GM19397 (cell line): ENCODE measurements around the gene ORMDL3.

Experiments
- ATAC-seq: cut with Tn5 transposase; IDR thresholded peaks from one replicate; pipeline ENCODE4 v1.9.1; 2021; ENCODE audit warnings: mild to moderate bottlenecking, moderate library complexity; ENCODE audit not compliant: unreplicated experiment

The ORMDL3 gene, protein sequence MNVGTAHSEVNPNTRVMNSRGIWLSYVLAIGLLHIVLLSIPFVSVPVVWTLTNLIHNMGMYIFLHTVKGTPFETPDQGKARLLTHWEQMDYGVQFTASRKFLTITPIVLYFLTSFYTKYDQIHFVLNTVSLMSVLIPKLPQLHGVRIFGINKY

DNA sequence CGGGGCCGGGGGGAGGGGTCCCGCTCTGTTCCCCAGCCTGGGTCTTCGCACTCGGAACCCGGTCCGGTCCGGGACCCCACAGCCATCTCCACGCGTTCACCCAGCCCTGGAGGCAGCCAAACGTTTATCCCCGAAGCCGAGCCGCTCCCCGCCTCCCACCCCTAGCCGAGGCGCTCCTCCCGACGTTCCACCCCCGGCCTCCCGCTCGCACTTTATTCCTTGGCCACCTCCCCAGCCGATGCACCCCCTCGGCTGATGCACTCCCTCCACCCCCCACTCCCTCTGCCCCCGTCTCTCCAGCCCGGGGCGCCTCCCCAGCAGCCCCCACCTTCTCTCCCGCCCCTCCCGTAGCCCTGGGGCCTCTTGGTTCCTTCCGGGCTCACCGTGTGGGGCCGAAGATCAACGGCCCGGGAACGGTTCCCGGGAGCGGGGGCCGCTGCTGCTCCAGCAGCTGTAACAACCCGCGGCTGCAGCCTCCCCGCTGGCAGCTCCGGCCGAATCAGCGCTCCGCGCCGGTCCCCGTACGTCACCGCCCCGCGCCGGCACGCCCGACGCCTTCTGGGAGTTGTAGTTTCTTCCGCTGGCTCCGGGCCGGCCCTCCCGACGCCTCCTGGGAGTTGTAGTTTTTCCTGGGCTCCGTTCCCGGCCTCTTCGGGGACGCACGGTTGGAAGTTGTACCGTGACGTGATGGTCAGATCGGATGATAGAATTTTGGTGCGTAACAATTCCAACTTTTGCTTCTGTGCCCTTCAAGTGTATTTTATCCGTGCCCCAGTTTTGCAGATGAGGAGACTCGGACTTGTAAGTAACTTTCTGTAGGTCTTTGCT is at the start of gene ORMDL3, which contains the start of gene LRRC3C:
Gene ORMDL3, minus strand, starts transcription at position 501 of the 828 bp plus-strand sequence. CDS start 3,398 bp downstream, outside the sequence.
Gene LRRC3C, plus strand, starts transcription at position 632 of the 828 bp plus-strand sequence. CDS start 13,792 bp downstream, outside the sequence.
- ATAC-seq, result peak; percentile 89

DNA sequence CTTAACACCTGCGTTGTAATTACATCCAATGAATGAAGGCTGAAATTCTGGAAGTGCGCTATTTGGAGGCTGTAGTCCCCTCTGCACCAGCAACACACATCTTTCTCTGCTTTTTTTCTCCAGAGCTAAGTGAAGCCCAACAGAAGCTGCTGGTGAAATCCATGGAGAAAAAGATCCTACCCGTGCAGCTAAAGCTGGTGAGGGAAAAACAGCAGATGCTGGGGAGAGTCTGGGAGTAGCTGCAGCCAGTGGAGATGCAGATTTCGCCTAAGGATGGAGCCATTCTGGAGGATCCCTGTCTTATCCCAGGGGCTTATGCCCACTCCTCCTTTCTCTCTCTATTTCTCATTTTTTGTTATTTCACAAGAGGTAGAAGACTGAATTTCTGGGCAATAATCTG is 48.4 kb upstream of the ORMDL3 start:
- ATAC-seq, result no peak

DNA sequence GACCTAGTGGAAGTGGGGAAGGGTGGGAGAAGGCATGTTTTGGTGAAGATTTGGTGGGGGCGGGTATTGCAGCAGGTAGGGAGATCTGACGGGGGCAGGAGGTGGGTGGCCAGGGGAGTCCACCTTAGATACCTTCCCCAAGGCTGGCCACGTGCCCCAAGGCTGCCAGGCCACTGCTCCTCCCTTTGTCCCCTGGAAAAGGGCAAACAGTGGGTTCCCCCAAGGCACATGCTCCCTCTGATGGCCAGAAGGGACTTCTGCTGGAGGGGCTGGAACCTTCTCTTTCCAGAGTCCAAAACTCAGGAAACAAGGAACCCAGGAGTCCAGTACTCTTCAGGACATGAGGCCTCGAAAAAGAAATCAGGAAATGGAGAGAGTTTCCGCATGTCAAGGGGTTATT is 47.0 kb upstream of the ORMDL3 start:
- no peak for ATAC-seq

DNA sequence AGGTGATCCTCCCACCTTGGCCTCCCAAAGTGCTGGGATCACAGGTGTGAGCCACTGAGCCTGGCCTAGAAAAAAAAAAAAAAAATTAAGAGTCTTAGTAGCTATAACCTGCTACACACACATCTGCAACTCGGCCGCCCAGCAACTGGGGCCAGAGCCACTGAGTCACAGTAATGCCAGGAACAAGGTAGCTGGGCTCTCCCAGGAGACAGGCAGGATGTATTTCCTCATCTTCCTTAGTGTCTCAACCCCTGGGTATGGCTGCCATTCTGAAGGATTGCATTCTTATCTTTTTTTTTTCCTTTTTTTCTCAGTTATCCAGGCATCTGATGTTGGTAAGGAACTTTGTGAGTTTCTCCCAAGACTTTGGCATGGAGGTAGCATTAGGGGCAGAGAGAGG is 46.1 kb upstream of the ORMDL3 start:
- ATAC-seq, result no peak

DNA sequence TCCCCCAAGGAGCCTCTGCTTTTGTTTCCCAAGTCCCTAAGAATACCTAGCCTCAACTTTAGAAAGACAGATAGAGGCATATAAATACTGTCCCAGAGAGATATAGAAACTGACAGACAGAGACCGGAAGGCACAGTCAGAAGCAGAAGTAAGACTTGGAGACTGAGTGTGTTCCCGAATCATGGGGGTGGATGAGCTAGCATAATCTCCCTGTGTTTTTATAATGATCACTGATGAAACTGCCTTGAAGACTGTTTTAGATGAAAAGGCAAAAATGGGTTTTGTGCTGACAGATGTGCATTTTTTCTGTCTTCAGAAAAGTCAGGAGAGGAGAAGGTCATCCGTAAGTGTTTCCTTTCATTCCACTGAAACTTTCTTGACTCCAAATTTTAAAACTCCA is 44.9 kb upstream of the ORMDL3 start:
- ATAC-seq, result no peak

DNA sequence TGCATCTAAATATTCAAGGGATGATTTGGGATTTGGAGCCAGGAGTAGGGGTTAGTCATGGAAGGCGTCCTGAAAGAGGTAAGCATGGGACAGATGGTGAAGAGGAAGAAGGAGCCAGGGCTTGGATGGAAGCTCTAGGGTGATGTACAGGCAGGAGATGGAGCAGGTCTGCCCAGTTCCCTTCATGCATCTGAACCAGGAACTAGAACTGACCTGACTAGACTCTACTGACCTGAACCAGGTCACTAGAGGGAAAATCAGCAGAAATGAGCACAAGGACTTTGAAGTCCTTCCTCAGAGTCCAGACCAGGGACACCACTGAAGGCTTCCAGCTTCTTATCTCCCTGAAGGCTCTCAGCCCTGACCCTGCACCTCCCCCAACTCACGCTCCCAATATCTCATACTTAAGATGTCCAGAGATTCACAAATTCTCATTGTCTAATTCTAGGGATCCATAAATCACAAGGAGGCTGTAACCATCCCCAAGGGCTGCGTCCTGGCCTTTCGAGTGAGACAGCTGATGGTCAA is 43.7 kb upstream of the ORMDL3 start:
- no peak for ATAC-seq

DNA sequence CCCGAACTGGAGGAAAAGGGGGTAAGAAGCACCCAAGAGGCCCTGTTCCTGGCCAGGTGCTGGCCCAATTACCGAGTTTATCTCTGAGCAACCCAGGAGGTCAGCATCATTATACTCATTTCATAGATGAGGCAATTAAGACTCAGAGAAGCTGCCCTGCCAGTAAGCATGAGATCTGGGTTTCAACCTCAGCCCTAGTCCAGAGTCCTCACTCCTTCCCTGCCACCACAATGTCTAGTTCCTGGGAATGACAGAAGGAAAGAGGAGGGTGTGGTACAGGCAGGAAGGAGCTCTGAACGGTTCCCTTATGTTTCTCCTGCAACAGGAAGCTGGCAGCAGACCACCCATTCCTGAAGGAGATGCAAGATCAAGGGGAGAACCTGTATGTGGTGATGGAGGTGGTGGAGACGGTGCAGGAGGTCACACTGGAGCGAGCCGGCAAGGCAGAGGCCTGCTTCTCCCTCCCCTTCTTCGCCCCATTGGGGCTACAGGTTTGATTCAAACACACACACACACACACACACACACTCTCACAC is 42.8 kb upstream of the ORMDL3 start:
- ATAC-seq, result no peak

DNA sequence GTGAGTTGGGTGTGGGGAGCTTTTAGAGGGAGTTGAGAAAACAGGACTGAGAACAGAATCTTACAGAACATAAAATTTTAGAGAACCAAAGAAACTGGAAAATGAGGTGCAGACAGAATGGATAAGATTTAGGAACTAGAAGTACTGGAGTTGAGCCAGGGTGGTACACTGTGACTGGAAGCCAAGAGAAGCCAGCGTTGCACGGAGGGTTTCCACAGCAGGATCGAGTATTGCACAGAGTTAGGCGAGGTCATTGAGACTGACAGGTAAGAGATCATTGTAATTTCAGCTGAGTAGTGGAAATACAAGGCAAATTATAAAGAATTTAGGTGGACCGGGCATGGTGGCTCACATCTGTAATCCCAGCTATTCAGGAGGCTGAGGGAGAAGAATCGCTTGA is 42.0 kb upstream of the ORMDL3 start:
- no peak for ATAC-seq

DNA sequence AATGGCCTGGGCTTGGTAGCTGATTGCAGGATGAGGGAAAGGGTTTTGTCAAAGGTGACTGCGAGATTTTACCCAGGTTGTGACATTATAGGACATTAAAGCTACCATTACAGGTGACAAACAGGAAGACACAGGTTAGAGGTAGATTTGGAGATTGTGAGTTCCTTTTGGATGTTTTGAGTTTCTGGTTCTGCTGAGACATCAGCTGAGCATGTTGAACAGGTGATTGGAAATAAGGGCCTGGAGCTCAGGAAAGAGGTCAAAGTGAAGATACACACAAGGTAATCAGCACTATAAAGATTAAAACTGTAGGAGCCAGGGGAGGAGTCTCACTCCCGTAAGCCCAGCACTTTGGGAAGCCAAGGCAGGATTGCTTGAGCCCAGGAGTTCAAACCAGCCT is 41.4 kb upstream of the ORMDL3 start:
- no peak for ATAC-seq

DNA sequence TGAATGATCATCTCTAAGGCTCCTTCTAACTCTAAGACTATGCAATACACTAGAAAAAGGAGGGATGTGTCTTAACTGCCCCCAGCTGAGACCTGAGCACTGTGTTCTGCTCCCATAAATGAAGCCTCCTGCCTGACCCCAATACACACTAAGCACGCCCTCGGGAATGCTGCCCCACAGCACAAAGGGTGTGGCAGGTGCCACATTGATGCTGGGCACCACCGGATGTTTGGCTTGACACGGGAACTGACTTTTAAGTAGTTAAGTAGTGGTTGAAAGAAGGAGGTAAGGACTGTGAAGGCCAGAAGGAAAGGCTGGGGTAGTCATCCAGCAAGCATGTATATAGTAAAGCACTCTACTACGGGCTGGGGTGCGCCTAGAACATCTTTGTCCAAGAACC is 39.4 kb upstream of the ORMDL3 start:
- ATAC-seq, result no peak

DNA sequence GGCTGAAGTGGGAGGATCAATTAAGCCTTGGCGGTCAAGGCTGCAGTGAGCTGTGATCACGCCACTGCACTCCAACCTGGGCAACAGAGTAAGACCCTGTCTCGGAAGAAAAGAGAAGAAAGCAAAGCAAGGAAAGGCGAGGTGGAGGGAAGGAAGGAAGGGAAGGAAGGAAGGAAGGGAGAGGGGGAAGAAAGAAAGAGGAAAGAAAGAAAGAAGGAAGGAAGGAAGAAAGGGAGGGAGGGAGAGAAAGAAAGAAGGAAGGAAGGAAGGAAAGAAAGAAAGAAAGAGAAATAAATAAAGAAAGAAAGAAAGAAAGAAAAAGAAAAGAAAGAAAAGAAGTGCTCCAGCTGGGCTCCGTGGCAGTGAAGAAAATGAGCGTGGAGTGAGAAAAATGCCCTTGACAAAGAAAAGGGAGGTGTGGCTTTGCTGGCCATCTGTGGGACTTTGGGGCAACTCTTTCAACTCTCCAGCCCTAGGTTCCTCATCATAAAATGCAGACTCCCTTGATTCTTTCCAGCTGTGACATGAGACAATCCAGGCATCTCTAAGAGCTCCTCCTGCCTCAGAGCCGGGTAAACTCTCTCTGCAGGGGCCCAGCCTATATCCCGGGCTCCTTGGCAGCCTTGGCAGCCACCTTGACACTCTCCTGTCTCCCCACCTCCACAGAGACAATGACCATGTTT is 37.8 kb upstream of the ORMDL3 start:
- no peak for ATAC-seq

DNA sequence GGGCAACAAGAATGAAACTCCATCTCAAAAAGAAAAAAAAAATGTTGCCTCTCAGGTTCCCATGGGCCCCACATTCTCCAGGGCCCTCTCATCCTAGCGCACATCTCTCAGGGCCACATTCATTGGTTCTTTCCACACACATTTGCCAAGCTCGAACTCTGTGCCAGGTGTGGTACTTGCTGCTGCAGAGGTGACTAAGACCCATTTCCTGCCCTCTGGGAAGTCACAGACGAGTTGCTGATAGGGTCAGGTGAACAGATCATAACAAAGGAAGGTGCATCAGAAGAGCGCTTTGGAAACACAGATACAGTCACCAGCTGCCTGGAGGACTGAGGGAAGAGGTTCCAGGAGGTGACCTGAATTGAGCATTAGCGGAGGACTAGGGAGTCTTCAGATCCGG is 36.4 kb upstream of the ORMDL3 start:
- no peak for ATAC-seq

DNA sequence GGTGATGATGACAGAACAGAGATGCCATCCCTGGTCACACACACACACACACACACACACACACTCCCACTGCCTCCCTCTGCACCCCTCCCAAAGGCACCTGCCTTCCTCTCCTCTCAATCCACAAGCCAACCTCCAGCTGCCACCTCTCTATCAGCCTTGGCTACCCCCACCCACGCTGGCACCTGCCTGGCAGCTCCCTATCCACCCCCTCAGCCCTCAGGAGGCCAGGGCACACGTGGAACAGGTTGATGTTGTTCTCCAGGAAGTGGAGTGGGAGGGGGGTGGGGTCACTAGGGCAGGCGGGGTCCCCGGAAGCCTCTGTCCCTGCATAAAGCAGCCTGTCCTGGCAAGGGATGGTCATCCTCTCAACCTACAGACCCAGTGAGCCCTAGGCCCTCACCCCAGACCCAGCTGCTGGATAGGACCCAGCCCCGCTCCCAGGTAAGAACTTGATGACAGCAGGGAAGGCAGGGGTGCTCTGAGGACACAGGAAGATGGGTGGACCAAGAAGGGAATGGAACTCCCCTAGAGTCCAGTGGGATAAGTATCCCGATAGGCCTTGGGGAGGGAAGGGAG is 35.3 kb upstream of the ORMDL3 start, which contains the start of gene GSDMA:
Gene GSDMA, plus strand, starts transcription at position 363 of the 579 bp plus-strand sequence. CDS start 2,684 bp downstream, outside the sequence.
- ATAC-seq, result no peak

DNA sequence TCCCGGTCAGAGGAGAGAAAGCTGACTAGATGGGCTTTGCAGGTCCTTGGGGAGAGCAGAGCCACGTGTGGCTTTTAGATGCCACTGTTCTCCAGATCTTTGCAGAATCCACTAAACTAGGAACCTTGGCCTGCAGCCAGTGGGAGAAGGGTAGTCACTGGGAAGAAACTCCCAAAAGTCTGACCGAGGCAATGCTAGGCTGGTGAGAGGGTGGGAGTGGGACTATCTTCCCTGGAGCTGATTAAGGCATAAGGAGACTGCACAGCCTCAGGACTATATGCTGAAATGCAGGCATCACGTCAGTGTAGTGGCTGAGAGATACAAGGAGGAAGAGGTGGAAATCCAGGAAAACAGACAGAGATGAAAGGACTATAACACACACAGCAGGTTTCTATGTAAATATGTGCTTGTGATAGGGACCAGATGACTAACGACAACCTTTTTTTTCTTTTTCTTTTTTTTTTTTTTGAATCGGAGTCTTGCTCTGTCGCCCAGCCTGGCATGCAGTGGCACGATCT is 33.2 kb upstream of the ORMDL3 start:
- no peak for ATAC-seq

DNA sequence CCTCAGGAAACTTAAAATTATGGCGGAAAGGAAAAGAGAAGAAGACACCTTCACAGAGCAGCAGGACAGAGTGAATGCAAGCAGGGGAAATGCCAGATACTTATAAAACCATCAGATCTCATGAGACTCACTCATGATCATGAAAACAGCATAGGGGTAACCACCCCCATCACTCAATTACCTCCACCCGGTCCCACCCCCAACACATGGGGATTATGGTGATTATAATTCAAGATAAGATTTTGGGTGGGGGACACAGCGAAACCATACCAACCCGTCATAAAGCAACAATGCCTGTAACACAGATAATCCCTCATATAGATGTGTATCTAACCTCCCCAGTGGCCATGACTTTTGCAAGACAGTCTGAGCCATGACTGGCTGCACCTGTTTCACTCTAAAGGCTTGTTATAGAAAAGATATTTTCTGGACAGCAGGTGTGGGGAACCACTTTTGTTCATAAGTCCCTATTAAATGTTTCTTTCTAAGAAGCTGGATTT is 28.4 kb upstream of the ORMDL3 start:
- no peak for ATAC-seq

DNA sequence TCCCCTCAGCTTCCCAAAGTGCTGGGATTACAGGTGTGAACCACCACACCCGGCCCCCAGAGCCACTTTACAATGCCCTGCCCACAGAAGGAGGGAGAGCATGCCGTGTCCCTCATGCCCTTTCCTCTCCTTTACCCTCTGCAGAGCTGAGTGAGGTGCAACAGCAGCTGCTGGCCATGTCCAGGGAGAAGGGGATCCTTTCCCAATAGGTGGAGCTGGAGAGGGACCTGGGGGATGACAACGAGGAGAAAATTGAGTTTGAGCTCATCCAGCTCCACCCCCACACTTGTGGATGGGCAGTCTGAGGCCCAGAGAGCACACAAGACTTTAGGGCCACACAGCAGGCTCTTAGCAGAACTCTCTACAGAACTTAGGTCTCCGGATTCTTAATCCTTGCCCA is 27.5 kb upstream of the ORMDL3 start:
- no peak for ATAC-seq

DNA sequence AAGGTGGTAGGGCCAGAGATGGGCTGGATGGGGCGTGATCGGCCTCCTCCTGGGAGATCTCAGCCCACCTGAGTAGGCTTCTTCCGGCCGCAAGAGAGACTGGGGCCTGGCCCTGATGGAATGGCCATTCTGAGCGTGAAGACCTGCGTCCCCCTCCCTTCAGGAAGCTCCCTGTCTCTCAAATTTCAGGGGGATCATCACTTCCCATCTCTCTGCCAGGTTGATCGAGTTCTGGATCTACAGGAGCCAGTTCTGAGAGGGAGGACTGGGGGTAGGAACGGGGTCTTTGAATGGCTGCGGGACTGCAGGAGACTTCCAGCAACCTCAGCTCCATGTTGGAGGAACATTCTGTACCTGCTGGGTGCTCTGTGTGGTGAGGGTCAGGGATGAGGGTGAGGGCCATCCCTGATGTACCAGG is 26.1 kb upstream of the ORMDL3 start:
- ATAC-seq, result no peak

DNA sequence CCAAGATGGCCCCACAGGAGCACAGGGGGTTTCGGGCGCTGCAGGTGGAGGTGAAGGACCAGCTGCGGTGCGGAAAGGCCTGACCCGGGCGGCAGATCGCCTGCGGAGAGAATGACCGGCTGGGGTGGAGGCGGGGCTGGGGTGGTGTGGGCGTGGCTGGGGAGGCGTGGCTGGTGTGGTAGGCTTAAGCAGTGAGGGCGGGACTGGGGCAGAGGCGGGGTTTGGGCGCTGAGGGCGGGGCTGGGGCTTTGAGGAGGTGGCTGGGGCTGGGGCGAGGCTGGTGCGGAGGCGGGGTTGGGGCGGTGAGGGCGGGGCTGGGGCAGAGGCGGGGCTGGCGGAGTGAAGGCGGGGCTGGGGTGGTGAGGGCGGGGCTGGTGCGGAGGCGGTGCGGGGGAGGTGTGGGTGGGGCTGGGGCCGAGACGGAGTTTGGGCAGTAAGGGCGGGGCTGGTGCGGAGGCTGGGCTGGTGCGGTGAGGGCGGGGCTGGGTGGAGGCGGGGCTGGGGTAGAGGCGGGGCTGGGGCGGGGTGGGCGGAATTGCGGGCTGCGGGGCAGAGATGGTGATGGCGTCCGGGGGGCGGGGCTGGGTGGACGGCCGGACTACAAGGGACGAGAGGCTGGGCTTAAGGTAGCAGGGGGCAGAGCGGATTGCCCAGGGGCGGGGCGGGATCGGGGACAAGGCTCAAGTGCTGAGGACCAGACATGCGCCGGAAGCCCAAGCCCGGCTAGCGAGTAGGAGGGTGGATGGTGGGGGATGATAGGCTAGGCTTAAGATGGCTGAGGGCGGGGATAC is 25.5 kb upstream of the ORMDL3 start:
- ATAC-seq, result peak; percentile 68

DNA sequence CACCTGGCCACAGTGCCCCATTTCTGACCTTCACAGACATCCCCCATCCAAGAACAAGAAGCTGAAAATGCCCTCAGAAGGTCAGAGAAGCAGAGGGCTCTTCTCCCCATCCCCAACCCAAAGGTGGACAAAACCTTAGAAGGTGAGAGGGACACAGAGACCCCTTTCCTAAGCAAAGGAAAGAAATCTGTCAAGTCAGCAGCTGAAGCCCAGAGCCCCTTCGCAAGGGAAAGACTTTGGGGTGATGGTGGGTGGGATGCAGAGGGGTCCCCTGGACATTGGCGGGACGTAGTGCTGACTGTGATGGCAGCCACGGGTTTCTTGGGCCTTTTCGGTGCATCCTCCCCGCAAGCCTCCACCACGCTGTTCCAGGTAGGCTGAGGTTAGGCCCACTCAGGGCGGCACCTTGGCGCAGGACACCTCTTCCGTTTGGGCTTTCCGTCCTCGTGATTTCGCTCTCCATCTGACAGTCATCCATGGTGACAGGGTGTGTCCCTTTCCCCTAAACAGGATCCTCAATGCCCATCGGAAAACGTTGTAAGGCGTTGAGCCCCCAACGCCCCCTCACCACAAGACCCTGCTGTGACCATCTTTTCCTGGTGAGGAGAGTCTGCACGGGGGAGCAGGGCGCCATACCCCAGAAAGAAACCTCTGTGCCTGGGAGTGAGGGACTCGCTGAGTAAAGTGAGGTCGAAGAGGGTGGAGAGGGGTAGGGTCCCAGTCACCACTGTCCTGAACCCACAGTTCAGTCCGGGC is 24.7 kb upstream of the ORMDL3 start:
- no peak for ATAC-seq
